Liver (tissue), 3 donors: Measurements from ENCODE around the gene KIF6.

Experiments used
- ATF3 ChIP-seq: IDR thresholded peaks from 2 replicates; pipeline ENCODE4 v1.6.1; 2016; ENCODE audit warnings: antibody characterized with exemption
- CTCF ChIP-seq: fragments of 150-350 bp; IDR thresholded peaks from 2 replicates; pipeline ENCODE4 v1.5.1; 2017; ENCODE audit warnings: improper control_type of control experiment, low read depth, low read length; ENCODE audit not compliant: missing input control
- EGR1 ChIP-seq, 2 donors: IDR thresholded peaks; 2 replicates each; pipeline ENCODE4 v1.6.1; 2016 to 2018; ENCODE audit warnings: antibody characterized with exemption in 2 of 2, low read depth in 2 of 2
- HNF4G ChIP-seq: IDR thresholded peaks from 2 replicates; pipeline ENCODE4 v1.6.1; 2016; ENCODE audit warnings: antibody characterized with exemption
- MAX ChIP-seq: IDR thresholded peaks from 2 replicates; pipeline ENCODE4 v1.6.1; 2016; ENCODE audit warnings: antibody characterized with exemption
- RAD21 ChIP-seq, 2 donors: IDR thresholded peaks; 2 replicates each; pipeline ENCODE4 v1.6.1; 2016; ENCODE audit warnings: antibody characterized with exemption in 2 of 2, mild to moderate bottlenecking in 2 of 2
- REST ChIP-seq: IDR thresholded peaks from 2 replicates; pipeline ENCODE4 v1.6.1; 2016; ENCODE audit warnings: antibody characterized with exemption, mild to moderate bottlenecking
- SP1 ChIP-seq: IDR thresholded peaks from 2 replicates; pipeline ENCODE4 v1.6.1; 2018; ENCODE audit warnings: antibody characterized with exemption, mild to moderate bottlenecking
- TAF1 ChIP-seq: conservative IDR thresholded peaks from 2 replicates; pipeline ENCODE4 v1.6.1; 2016; ENCODE audit warnings: antibody characterized with exemption, mild to moderate bottlenecking
- YY1 ChIP-seq: IDR thresholded peaks from 2 replicates; pipeline ENCODE4 v1.6.1; 2016; ENCODE audit warnings: antibody characterized with exemption, mild to moderate bottlenecking
- TF ChIP-seq, protein P1 (sequence below): IDR thresholded peaks from 2 replicates; pipeline ENCODE4 v1.6.1; 2016; ENCODE audit warnings: antibody characterized with exemption
- donor health status: healthy.
- donor health status: healthy.

DNA sequence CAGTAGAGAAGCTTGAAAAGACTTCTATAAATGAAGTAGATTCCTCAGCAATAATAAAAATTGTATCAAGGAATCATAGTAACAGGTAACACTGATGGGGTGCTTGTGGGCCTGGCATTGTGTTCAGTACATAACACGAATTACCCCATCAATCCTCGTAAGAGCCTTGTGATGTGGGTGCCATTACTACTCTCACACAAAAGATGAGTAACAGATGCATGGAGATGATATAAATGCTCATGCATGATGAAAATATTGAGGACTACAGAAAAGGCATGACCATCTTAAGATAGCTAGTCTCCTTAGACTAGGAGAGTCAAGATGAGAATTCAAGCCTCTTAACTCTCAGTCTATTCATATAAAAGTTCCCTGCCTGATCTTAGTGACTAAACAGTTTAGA lies 158.1 kb downstream of the KIF6 start:
- TF ChIP-seq CTCF, result no peak
- TF ChIP-seq HNF4G, result no peak
- TF ChIP-seq TAF1, result no peak
- TF ChIP-seq, protein P1, sequence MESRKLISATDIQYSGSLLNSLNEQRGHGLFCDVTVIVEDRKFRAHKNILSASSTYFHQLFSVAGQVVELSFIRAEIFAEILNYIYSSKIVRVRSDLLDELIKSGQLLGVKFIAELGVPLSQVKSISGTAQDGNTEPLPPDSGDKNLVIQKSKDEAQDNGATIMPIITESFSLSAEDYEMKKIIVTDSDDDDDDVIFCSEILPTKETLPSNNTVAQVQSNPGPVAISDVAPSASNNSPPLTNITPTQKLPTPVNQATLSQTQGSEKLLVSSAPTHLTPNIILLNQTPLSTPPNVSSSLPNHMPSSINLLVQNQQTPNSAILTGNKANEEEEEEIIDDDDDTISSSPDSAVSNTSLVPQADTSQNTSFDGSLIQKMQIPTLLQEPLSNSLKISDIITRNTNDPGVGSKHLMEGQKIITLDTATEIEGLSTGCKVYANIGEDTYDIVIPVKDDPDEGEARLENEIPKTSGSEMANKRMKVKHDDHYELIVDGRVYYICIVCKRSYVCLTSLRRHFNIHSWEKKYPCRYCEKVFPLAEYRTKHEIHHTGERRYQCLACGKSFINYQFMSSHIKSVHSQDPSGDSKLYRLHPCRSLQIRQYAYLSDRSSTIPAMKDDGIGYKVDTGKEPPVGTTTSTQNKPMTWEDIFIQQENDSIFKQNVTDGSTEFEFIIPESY, result no peak
- TF ChIP-seq RAD21 (IDR thresholded peaks at IDR 0.05), result no peak
- TF ChIP-seq ATF3, result no peak
- TF ChIP-seq REST, result no peak
- no peak for TF ChIP-seq SP1
- TF ChIP-seq MAX, result no peak
- TF ChIP-seq EGR1 (IDR thresholded peaks at IDR 0.05; ENCODE audit: low read depth in 2 of 2), result no peak
- no peak for TF ChIP-seq YY1
